Right lung (tissue), 5 donors: Measurements from ENCODE around the gene DLX2. TPM values are rescaled to one million over a fixed set of nuclear protein-coding genes. Genes with fewer than 3 reads are reported as not detected.
A peak's percentile ranks its signal among the peaks of the same experiment; 100 is the strongest.

Experiments
- DNase-seq, 2 donors: peaks; one replicate each; pipeline ENCODE4 v3.0.0-alpha.2; 2013
- polyA plus RNA-seq, 5 donors: library from polyadenylated mRNA; unstranded; fragments of 120-200 nt; gene quantifications; one replicate each; pipeline versions ENCODE4 v1.2.1 to v1.2.3, GENCODE V29; 2013; ENCODE audit warnings: inconsistent platforms in 1 of 5, low replicate concordance in 1 of 5; ENCODE audit not compliant: insufficient read length in 5 of 5, insufficient read depth in 1 of 5

DLX2 gene
- polyA plus RNA-seq, 5 donors: not detected

DNA sequence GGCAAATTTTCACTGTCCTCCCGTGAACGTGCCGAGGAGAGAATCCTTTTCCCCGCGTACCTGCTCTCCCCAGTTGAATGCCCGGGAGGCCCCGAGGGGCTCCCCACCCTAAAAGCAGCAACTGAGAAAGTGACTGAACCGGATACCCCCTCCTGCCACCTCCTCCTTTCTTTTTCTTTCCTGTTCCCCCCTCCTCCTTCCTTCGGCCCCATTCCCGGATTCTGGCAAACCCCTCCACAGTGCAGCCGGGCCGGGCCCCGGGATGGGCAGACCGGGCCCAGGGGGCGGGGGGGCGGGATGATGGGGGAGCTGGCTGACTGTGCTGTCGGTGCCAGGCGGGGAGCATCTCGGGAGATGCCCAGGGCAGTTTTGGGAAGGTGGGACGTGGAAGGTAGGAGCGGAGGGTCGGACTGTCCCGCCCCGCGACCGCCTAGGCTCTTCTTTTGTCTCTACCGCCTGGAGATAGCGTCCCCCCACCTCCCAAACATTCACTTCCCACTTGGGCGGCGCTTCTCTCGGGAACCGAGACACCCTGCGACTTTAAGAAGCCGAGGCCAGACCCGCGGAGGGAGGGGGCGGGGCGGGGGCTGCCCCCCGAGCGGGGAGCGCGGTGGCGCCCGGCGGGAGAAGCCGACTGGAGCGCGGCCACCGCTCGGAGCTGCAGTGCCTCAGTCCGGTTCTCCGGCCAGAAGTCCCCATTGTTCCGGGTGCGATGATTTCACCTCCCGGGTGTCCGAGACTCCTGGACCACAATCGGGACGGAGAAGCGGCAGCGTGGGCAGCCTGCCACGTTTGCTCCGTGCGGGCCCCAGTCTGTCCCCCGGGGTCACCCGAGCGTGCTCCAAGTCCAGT is 8.2 kb downstream of the DLX2 start:
- peak in 1 of 2 donors; percentile 10 for DNase-seq

- peak in 1 of 2 donors; percentile 8 for DNase-seq
Observed at GRCh38 chr2:172093416-172094293, 9.0 kb downstream of the DLX2 start.

GRCh38 chr2:172092716-172093415 is 9.8 kb downstream of the DLX2 start:
- peak in 1 of 2 donors; percentile 2 for DNase-seq

DNA sequence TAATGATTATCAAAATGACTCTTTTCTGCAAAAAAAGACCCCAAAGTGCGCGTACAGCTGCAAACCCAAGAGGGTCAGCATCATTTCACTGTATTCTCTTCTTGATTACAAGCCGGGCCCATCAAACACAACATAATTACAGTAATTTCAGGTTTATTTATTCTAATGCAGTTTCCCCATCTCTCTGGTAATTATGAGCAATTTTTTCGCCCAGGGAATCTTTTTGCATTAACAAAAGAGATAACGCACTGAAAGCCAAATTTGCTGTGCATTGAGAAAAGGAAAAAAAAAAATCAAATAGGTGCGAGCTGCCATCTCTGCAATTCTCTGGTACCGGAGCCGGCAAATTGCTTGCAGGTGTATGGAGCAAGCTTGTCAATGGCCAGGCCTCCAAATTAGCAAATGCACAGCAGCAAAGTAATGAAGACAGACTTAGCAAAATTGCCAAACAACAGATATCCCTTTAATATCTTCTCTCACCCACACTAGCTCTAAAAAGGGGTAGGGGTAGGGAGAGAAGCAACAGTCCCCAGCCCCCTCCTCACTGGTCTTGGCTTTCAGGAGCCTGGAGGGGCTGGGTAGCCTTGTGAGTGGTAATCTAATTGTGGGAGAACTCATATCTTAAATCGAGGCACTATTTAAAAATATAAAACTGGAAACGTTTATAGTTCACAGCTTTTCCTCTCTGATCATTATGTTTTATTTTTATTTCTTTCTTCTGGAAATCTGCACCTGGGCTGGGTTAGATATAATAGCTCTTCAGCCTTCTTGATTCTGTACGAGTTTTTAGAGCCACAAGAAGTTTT is 10.7 kb downstream of the DLX2 start:
- peak in 1 of 2 donors; percentile 6 for DNase-seq

DNA sequence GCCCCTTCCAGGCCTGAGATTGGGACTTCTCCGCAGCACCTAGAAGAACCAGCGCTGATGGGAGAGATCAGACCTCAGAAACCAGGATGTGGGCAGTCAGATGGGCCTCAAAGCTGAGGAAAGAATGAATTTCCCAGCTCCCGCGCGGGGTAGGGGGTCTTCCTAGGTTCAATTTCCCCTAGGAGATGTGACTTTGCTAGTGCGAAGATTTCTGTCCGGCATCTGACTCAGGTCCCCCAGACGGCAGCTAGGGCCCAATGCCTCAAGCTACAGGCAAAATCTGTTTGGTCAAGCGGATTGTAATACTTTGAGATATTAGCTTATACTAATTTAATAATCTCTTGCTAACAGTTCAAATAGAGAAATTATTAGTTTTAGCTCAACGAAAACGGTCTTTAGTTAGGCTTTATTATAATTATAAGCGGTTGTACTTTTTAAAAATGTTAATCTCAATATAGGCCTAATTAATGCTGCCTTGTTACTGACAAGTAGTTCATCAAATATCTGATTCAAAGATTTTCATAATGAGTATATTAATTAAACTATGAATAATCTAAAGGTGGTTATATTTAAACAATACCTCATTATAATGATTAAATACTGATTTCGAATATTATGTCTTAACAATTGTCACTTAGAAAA is 11.6 kb downstream of the DLX2 start:
- no peak for DNase-seq

DNA sequence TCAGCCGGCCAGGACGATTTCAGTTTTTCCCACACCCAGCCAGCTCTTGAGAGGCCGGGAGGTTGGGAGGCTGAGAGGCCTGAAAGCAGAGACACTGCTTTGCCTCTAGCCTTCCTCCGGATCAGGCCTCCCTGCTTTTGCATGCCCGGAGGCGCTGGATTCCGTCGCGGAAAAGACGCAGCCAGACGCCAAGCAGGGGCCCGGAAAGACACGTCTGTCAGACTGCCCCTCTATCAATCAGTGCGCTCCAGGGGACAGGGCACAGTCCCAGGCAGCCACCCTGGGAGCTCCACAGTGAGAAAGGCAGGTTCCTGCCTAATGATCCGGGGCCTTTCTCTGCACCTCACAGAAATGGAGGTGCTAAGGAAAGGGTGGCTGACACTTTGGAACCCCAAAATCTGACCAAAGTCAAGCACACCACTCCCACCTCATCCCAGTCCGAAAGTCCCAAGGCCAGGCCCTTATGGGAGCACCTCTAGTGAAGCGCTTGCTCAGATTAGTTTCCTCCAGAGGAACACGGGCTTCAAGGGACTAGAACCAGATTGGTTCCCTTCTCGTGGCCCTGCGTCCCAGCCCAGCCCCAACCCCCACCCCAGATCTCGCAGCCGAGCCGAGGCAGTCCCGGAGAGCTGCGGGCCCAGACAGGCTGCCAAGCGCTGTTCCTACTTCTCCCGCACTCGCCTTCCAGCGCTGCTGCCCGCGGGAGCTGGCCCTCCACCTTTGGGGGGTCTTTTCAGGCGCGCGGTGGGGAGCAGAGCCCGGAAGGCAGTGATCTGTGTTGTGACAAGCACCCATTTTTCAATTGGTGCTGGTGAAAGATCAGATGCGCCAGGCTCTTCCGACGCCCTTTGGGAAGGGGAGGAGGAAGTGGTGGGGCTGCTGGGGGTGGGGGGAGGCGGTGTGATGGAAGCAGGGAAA is 12.4 kb downstream of the DLX2 start:
- no peak for DNase-seq

DNA sequence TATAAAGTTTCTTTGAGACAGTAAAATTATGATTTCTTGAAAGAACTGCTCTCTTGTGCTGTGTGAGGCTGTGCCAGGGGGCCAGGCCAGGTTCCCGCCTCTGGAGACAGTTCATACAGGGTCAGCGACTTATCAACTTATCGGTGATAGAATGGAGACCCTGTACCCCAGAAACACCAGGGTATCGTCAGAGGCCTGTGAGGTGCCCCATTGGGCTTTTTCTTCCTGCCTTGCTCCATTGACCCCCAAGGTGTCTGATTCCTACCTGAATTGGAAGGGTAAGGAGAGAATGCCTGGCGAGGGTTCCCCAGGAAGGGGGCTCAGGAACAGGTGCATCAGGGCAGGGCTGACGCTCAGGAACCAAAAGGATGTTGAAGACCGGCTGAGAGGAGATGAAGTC is 13.1 kb downstream of the DLX2 start:
- DNase-seq: no peak

DNA sequence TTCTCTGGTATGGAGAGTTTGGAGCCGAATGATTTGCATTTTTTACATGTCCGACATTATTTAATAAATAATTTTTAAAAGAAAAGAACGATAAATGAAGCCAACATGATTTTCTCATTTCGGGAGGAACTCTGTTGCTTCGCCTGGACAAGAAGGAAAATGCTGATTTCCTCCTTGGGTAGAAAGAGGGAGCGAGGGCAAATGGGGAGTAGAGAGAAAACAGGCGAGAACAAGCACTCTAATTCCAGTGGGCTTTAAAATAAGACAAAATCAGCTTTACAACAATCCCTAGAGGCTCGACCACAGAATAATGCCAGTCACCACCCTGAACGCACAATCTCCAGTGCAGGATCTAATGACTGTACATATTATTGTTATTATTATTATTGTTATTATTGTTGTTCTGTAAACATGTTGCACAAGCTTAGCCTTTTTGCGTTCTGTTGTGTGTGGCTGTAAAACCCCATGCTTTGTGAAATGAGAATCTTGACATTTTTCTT is 13.6 kb downstream of the DLX2 start:
- peak in 1 of 2 donors; percentile 13 for DNase-seq

DNA sequence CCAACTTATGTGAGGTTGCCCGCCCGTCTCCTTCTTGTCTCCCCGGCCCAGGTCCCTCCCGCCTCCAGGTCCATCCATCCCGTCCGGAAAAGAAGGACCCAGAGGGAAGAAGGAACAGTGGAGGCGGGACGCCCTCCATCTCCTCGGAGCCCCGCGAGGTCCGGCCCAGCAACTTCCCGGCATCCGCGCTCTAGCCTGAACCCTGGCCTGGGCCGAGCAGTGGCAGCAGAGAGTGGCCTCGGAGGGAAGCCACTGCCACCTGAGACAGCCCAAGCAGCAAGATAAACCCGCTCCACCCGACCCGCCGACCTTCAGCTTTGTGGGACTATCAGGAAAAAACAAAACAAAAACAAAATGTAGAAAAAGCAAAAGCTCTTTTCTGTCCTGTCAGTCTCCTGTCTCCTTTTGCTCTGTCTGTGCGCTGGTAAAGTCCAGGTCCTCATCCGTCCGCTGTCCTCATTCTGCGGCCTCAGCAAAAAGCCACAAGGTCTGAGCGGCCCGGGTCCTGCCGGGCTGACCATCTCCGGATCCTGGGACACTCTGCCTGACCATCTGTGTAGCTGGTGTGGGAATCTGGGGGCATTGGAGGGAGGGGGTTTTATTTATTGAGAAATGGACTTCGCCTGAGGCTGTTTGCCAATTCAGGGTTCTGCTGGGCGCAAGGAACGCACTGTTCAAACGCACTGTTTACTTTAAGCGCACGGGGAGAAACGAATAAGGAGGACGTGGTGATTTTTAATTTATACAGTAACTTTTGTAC is 14.3 kb downstream of the DLX2 start:
- peak in 1 of 2 donors; percentile 10 for DNase-seq

DNA sequence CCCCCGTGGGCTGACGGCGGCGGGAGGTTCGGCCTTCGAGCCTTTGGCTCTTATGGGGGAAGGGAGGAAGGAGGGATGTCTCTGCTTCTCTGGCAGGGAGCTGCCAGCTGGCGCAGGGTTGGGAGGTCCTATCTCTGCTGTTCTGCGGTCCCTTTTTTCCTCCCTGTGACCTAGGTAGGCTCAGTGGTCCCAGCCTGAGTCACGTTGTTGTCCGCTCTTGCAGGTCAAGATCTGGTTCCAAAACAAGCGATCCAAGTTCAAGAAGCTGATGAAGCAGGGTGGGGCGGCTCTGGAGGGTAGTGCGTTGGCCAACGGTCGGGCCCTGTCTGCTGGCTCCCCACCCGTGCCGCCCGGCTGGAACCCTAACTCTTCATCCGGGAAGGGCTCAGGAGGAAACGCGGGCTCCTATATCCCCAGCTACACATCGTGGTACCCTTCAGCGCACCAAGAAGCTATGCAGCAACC is 14.9 kb downstream of the DLX2 start:
- DNase-seq: no peak

- no peak for DNase-seq
Observed at GRCh38 chr2:172087207-172087779, 15.4 kb downstream of the DLX2 start.

GRCh38 chr2:172086241-172087206 is 16.2 kb downstream of the DLX2 start:
- DNase-seq: peak in 1 of 2 donors; percentile 9

GRCh38 chr2:172085460-172086159 is 17.1 kb downstream of the DLX2 start, which contains the start of gene DLX1:
Gene DLX1 (plus strand): TSS chr2:172085507. CDS start chr2:172085678, 171 bp downstream.
- no peak for DNase-seq

GRCh38 chr2:172084645-172085459 is 17.8 kb downstream of the DLX2 start:
- peak; percentile 74 to 80 for DNase-seq

DNA sequence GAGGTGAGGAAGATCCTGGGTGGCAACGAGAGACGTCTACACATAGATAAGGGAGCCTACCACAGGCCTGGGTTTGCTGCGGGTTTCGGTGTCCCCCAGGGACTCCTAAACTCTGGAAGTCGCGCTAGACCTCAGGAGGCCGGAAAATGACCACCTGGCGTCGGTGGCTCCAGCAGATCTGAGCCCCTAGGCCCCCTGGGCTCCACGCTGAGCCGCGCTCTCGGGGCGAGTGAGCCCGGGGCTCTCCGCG is 18.4 kb downstream of the DLX2 start:
- DNase-seq: peak in 1 of 2 donors; percentile 3
